OCI-LY7 (cell line): Measurements from ENCODE around the gene SHROOM2. TPM values are rescaled to one million over a fixed set of nuclear protein-coding genes. Genes with fewer than 3 reads are reported as not detected.
"Not testable (repeated sequence)": the region's sequence is repeated elsewhere in the genome, so short reads cannot be mapped to it uniquely, and the experiment has no call there.

Experiments used
- BruUV-seq: library from RNA; stranded (reverse); fragments of 400-500 nt; replicated peaks from 2 replicates; lab custom pipeline; 2021; lab: Mats Ljungman, UMichigan
- CTCF ChIA-PET: fragments of 300-600 bp; sonication (Branson Sonifier 250); formaldehyde crosslinking; loops from one replicate; lab custom pipeline; 2022; ENCODE audit warnings: antibody characterized with exemption; ENCODE audit not compliant: unreplicated experiment; lab: Charles Lee
- POLR2A ChIA-PET: fragments of 300-600 bp; sonication (Branson Sonifier 250); formaldehyde crosslinking; loops from one replicate; lab custom pipeline; 2022; ENCODE audit warnings: antibody characterized with exemption; lab: Charles Lee
- DNase-seq: peaks from one replicate; pipeline ENCODE4 v3.0.0-alpha.2; 2015; ENCODE audit warnings: low spot score
- H2AFZ ChIP-seq: fragments of 200-600 bp; sonication (generic), shearing (Covaris generic); 2 replicates; pipeline ENCODE4 v1.6.1; 2014; ENCODE audit warnings: mild to moderate bottlenecking, antibody characterized with exemption, low read length, moderate library complexity
- H3K27ac ChIP-seq: fragments of 200-600 bp; sonication (generic); 2 replicates; pipeline ENCODE4 v1.5.1; 2014; ENCODE audit warnings: mixed run types, low read depth, mild to moderate bottlenecking, moderate library complexity, low read length, inconsistent platforms; ENCODE audit not compliant: poor library complexity, severe bottlenecking
- H3K36me3 ChIP-seq: fragments of 200-600 bp; sonication (generic); 2 replicates; pipeline ENCODE4 v1.6.1; 2014; ENCODE audit warnings: mild to moderate bottlenecking, antibody characterized with exemption, low read length, moderate library complexity, mixed read lengths; ENCODE audit not compliant: insufficient read depth
- H3K4me1 ChIP-seq: fragments of 200-600 bp; sonication (generic); 2 replicates; pipeline ENCODE4 v1.5.1; 2014; ENCODE audit warnings: mild to moderate bottlenecking, low read length; ENCODE audit not compliant: insufficient read depth, poor library complexity, severe bottlenecking
- H3K4me2 ChIP-seq: fragments of 200-600 bp; sonication (generic); 2 replicates; pipeline ENCODE4 v1.6.1; 2014; ENCODE audit warnings: mild to moderate bottlenecking, low read length
- H3K4me3 ChIP-seq: fragments of 200-600 bp; sonication (generic); 2 replicates; pipeline ENCODE4 v1.5.1; 2014; ENCODE audit warnings: mild to moderate bottlenecking, low read depth, low read length; ENCODE audit not compliant: poor library complexity, severe bottlenecking
- H3K79me2 ChIP-seq: fragments of 200-600 bp; sonication (generic); 2 replicates; pipeline ENCODE4 v1.6.1; 2016; ENCODE audit warnings: low read depth, mild to moderate bottlenecking, low read length, moderate library complexity, mixed read lengths; ENCODE audit not compliant: insufficient read depth
- H3K9me2 ChIP-seq: fragments of 200-600 bp; sonication (generic); 2 replicates; pipeline ENCODE4 v1.6.1; 2016; ENCODE audit warnings: mild to moderate bottlenecking, low read length, mixed read lengths; ENCODE audit not compliant: insufficient read depth
- H3K9me3 ChIP-seq: fragments of 200-600 bp; sonication (generic); 2 replicates; pipeline ENCODE4 v1.6.1; 2014; ENCODE audit warnings: mild to moderate bottlenecking, mixed run types, low read length, mixed read lengths
- H4K20me1 ChIP-seq: fragments of 200-600 bp; sonication (generic); 2 replicates; pipeline ENCODE4 v1.6.1; 2014; ENCODE audit warnings: mild to moderate bottlenecking, antibody characterized with exemption, low read length, moderate library complexity, mixed read lengths; ENCODE audit not compliant: insufficient read depth
- EZH2phosphoT487 ChIP-seq: fragments of 200-600 bp; sonication (generic); IDR thresholded peaks from 2 replicates; pipeline ENCODE4 v1.6.1; 2018; ENCODE audit warnings: low read depth, borderline replicate concordance, mild to moderate bottlenecking, mixed run types, antibody characterized with exemption, low read length, moderate library complexity, mixed read lengths
- intact Hi-C: fragments of 100-400 bp; cut with micrococcal nuclease; formaldehyde crosslinking; loops from one replicate; pipeline ENCODE4 v1.10.0; 2022; ENCODE audit not compliant: unreplicated experiment
- total RNA-seq, 2 experiments: library from RNA; depleted of rRNA in 1 of 2; stranded (reverse); fragments of >200 nt in 1 of 2; shearing (Covaris generic) in 1 of 2; gene quantifications; 2 replicates each; pipeline ENCODE4 v1.2.3, GENCODE V29; 2014 to 2022
- TF ChIP-seq, protein P1 (sequence below): fragments of 200-600 bp; sonication (generic); conservative IDR thresholded peaks from 2 replicates; pipeline ENCODE4 v1.5.1; 2014; ENCODE audit warnings: mild to moderate bottlenecking, antibody characterized with exemption, low read length, moderate library complexity, mixed read lengths

SHROOM2 gene
- total RNA-seq, 2 experiments from 2014 or later: not detected

DNA sequence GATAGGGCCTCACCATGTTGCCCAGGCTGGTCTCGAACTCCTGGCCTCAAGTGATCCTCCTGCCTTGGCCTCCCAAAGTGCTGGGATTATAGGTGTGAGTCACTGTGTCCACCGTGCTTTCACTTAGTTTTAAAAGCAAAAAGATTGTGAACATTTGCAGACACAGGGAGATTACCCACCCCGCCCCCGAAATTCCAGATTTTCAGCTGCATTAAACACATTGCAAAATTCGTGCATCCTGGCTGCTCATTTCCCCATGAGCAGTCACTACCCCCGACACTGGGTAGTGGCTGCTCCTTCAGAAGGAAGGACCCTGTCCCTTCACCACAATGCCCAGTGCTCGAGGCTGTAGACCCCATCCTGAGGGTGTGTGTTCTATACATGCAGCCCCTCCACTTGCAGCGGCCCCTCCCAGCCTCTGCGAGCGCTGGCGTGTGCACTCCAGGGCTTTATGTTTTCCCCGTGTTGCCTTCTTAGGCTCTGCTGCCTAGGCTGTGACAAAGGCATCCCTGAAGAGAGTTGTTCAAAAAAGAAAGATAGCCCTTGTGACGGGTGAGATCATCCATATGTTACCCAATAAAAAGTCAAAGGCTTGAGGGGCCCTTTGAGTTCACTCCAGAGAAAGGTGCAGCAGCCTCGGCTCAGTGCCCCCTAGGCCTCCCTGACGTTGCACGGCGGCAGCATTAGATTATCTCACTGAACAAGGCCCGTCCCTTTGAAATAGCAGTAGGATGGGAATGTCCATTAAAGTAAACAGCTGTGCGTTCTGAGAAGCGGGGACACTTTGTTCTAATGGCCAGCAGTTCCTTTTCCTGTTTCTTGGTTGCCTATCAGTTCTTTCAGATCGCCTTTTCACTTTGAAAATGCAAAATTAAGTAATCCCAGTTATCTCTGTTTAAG is 71.6 kb downstream of the SHROOM2 start:
- Histone ChIP-seq H3K36me3 (no peaks in the 10 kb centered on the region), H3K9me3 (no peaks in the 10 kb centered on the region), H3K4me3 (no peak overlapping the region), H3K27ac (no peak overlapping the region), H3K79me2 (no peaks in the 10 kb centered on the region), H3K4me1 (no peaks in the 10 kb centered on the region), H3K4me2 (no peak overlapping the region), H4K20me1 (no peaks in the 10 kb centered on the region), H3K9me2 (no peaks in the 10 kb centered on the region), H2AFZ (no peak overlapping the region)
- POLR2A ChIA-PET: no interaction called here
- no peak for DNase-seq
- intact Hi-C loops: no loop called here
- TF ChIP-seq EZH2phosphoT487: no peak
- TF ChIP-seq, protein P1, sequence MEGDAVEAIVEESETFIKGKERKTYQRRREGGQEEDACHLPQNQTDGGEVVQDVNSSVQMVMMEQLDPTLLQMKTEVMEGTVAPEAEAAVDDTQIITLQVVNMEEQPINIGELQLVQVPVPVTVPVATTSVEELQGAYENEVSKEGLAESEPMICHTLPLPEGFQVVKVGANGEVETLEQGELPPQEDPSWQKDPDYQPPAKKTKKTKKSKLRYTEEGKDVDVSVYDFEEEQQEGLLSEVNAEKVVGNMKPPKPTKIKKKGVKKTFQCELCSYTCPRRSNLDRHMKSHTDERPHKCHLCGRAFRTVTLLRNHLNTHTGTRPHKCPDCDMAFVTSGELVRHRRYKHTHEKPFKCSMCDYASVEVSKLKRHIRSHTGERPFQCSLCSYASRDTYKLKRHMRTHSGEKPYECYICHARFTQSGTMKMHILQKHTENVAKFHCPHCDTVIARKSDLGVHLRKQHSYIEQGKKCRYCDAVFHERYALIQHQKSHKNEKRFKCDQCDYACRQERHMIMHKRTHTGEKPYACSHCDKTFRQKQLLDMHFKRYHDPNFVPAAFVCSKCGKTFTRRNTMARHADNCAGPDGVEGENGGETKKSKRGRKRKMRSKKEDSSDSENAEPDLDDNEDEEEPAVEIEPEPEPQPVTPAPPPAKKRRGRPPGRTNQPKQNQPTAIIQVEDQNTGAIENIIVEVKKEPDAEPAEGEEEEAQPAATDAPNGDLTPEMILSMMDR: no peak
- no TSS peak for BruUV-seq
- CTCF ChIA-PET: no interaction called here

DNA sequence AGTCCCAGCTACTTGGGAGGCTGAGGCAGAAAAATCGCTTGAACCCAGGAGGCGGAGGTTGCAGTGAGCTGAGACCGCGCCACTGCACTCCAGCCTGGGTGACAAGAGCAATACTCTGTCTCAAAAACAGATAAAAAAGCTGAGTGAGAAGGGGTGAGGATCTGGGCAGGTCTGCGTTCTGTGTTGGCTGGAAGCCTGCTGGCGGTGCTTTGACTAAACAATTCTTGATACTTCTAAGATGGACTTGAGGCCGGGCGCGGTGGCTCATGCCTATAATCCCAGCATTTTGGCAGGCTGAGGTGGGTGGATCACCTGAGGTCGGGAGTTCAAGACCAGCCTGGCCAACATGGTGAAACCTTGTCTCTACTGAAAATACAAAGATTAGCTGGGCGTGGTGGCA is 72.5 kb downstream of the SHROOM2 start:
- not testable (repeated sequence) for H3K9me2 ChIP-seq, H3K4me1 ChIP-seq, BruUV-seq

DNA sequence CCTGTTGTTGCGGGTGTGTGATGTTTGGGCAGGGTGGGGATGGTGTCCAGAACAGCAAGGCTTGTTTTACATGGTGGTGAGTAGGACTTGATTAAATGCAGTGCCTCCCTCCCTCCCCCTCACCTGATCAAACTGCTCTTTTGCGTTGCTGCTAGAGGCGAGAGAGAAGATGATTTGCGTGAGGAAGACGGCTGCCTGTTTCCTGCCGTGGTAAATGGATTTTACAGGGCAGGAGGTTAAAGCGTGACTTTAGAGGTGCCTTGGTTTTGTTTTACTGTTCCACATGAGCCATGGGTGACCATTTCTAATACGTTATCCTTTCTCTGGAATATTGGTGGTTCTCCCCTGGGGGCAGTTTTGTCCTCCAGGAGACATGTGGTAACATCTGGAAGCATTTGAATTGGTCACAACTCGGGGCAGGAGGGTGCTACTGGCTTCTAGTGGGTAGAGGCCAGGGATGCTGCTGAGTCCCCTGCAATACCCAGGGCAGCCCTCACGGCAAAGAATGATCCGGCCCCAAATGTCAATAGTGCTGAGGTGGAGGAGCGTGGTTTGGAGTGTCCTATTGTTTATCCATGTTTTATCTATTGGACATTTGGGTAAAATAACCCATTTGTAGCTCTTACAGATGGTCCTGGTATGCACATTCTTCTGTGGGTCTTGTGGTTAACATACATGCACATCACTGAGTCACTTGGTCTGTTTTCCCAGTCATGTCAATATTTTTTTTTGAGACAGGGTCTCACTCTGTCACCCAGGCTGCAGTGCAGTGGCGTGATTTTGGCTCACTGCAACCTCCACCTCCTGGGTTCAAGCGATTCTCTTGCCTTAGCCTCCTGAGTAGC is 73.7 kb downstream of the SHROOM2 start:
- Histone ChIP-seq H3K9me3 (no peaks in the 10 kb centered on the region), H3K4me2 (no peak overlapping the region), H3K9me2 (no peaks in the 10 kb centered on the region), H2AFZ (no peak overlapping the region), H3K4me3 (no peak overlapping the region), H3K36me3 (no peaks in the 10 kb centered on the region), H3K79me2 (no peaks in the 10 kb centered on the region), H4K20me1 (no peaks in the 10 kb centered on the region), H3K4me1 (no peaks in the 10 kb centered on the region), H3K27ac (no peak overlapping the region)
- CTCF ChIA-PET: no interaction called here
- POLR2A ChIA-PET: interaction anchor here (0.6 kb wide), 1 partner anchor 878 kb away, joined by 3 read pairs; no protein-coding TSS in a partner anchor
- BruUV-seq: no TSS peak
- intact Hi-C loops: no loop called here
- TF ChIP-seq, protein P1: no peak
- no peak for TF ChIP-seq EZH2phosphoT487
- no peak for DNase-seq

More for the DNA sequence above, 72.5 kb downstream of the SHROOM2 start:
- H2AFZ ChIP-seq, H3K9me3 ChIP-seq, DNase-seq, H3K4me2 ChIP-seq, H3K27ac ChIP-seq, intact Hi-C loops, CTCF ChIA-PET, POLR2A ChIA-PET, H3K4me3 ChIP-seq, H3K36me3 ChIP-seq, H3K79me2 ChIP-seq, H4K20me1 ChIP-seq: not testable (repeated sequence)
